A549 (cell line): Measurements from ENCODE around the gene TRAPPC1. TPM values are rescaled to one million over a fixed set of nuclear protein-coding genes. Genes with fewer than 3 reads are reported as not detected.

Experiments
- ATAC-seq, 2 experiments: fragments of 200-7000 bp in 1 of 2; fragments of >200 bp in 1 of 2; cut with Nextera tagmentation in 1 of 2; cut with Tn5 transposase in 1 of 2; 3 replicates each; pipeline versions ENCODE4 v1.8.0 to v1.9.1; 2018 to 2020; ENCODE audit warnings: mild to moderate bottlenecking in 1 of 2, moderate library complexity in 1 of 2
- CTCF ChIA-PET: fragments of 300-600 bp; sonication (Branson Sonifier 250); formaldehyde crosslinking; extraction: SDS; loops from one replicate; lab custom pipeline; 2021; ENCODE audit warnings: antibody characterized with exemption, inconsistent platforms; lab: Yijun Ruan, JAX
- POLR2A ChIA-PET: fragments of 350-600 bp; formaldehyde crosslinking; extraction: SDS; loops from one replicate; lab custom pipeline; 2021; ENCODE audit warnings: antibody characterized with exemption, inconsistent platforms; lab: Yijun Ruan, JAX
- DNase-seq, 2 experiments: peaks; one replicate each; pipeline versions ENCODE4 v3.0.0 to v3.0.0-alpha.2; 2011 to 2016; ENCODE audit warnings: low read depth in 1 of 2, low spot score in 1 of 2
- FAIRE-seq: peaks from 2 replicates; lab custom pipeline; 2011; peaks lifted over from hg19 to GRCh38; lab: Jason Lieb, UNC
- H3K27ac ChIP-seq, 2 experiments: fragments of >200 bp; sonication (Bioruptor Twin); formaldehyde crosslinking; 3 replicates each; pipeline ENCODE4 v1.5.1; 2016 to 2017
- H3K4me1 ChIP-seq: fragments of >200 bp; sonication (Bioruptor Twin); formaldehyde crosslinking; 3 replicates; pipeline ENCODE4 v1.6.1; 2016
- H3K4me2 ChIP-seq: fragments of >200 bp; sonication (Bioruptor Twin); formaldehyde crosslinking; 3 replicates; pipeline ENCODE4 v1.6.1; 2016
- H3K4me3 ChIP-seq: fragments of >200 bp; sonication (Bioruptor Twin); formaldehyde crosslinking; 3 replicates; pipeline ENCODE4 v1.5.1; 2016
- H3K9me3 ChIP-seq: fragments of >200 bp; sonication (Bioruptor Twin); formaldehyde crosslinking; 3 replicates; pipeline ENCODE4 v1.6.1; 2016
- ATOH8 ChIP-seq: fragments of 250-450 bp; sonication (Bioruptor Pico); IDR thresholded peaks from 2 replicates; pipeline ENCODE4 v1.5.0; 2020; ENCODE audit warnings: low read depth, mild to moderate bottlenecking, moderate library complexity
- BHLHE40 ChIP-seq: IDR thresholded peaks from 2 replicates; pipeline ENCODE4 v1.6.1; 2012; ENCODE audit warnings: low read depth, low read length, inconsistent platforms
- CEBPB ChIP-seq, 2 experiments: fragments of >200 bp in 1 of 2; sonication (Bioruptor Twin) in 1 of 2; formaldehyde crosslinking in 1 of 2; IDR thresholded peaks; 2 replicates each; pipeline ENCODE4 v1.6.1; 2012 to 2016
- CHD2 ChIP-seq: fragments of 150-350 bp; IDR thresholded peaks from 2 replicates; pipeline ENCODE4 v1.6.1; 2014; ENCODE audit warnings: low read length; ENCODE audit not compliant: partially characterized antibody
- E2F6 ChIP-seq: IDR thresholded peaks from 2 replicates; pipeline ENCODE4 v1.6.1; 2012; ENCODE audit warnings: low read depth, borderline replicate concordance
- ESRRA ChIP-seq: fragments of 150-350 bp; IDR thresholded peaks from 2 replicates; pipeline ENCODE4 v1.6.1; 2014; ENCODE audit warnings: mild to moderate bottlenecking, low read length, borderline replicate concordance
- GATA3 ChIP-seq: IDR thresholded peaks from 2 replicates; pipeline ENCODE4 v1.6.1; 2012; ENCODE audit warnings: borderline replicate concordance
- HEYL ChIP-seq: fragments of 250-450 bp; sonication (Bioruptor Pico); IDR thresholded peaks from 2 replicates; pipeline ENCODE4 v1.8.0; 2021; ENCODE audit warnings: mild to moderate bottlenecking, moderate library complexity
- HMGXB4 ChIP-seq: fragments of 250-450 bp; sonication (Bioruptor Pico); IDR thresholded peaks from 2 replicates; pipeline ENCODE4 v1.5.0; 2021; ENCODE audit warnings: mild to moderate bottlenecking, moderate library complexity, borderline replicate concordance
- HOXA7 ChIP-seq: fragments of 250-450 bp; sonication (Bioruptor Pico); IDR thresholded peaks from 2 replicates; pipeline ENCODE4 v1.5.0; 2020; ENCODE audit warnings: mild to moderate bottlenecking, moderate library complexity
- JUN ChIP-seq, 2 experiments: fragments of >200 bp; sonication (Bioruptor Twin); formaldehyde crosslinking; IDR thresholded peaks; 2 replicates in 1 of 2; 3 replicates in 1 of 2; pipeline ENCODE4 v1.6.1; 2016 to 2017
- JUNB ChIP-seq: fragments of >200 bp; sonication (Bioruptor Twin); formaldehyde crosslinking; IDR thresholded peaks from 2 replicates; pipeline ENCODE4 v1.6.1; 2016
- KDM1A ChIP-seq: fragments of 200-600 bp; sonication (generic); IDR thresholded peaks from 2 replicates; pipeline ENCODE4 v1.6.1; 2016; ENCODE audit warnings: low read depth, mild to moderate bottlenecking
- KDM5A ChIP-seq: fragments of 200-600 bp; sonication (generic); IDR thresholded peaks from 2 replicates; pipeline ENCODE4 v1.6.1; 2016; ENCODE audit warnings: antibody characterized with exemption, mild to moderate bottlenecking
- MAFK ChIP-seq: fragments of 450-650 bp; IDR thresholded peaks from 2 replicates; pipeline ENCODE4 v1.6.1; 2014; ENCODE audit not compliant: partially characterized antibody
- MAX ChIP-seq: IDR thresholded peaks from 2 replicates; pipeline ENCODE4 v1.6.1; 2012
- MAZ ChIP-seq: fragments of 150-350 bp; IDR thresholded peaks from 2 replicates; pipeline ENCODE4 v1.6.1; 2014; ENCODE audit warnings: antibody characterized with exemption, low read depth, low read length, borderline replicate concordance
- POLR2A ChIP-seq: IDR thresholded peaks from 2 replicates; pipeline ENCODE4 v1.6.1; 2012; ENCODE audit warnings: mild to moderate bottlenecking, low read length
- RAD21 ChIP-seq, 2 experiments: fragments of >200 bp in 1 of 2; sonication (Bioruptor Twin) in 1 of 2; formaldehyde crosslinking in 1 of 2; IDR thresholded peaks in 1 of 2; conservative IDR thresholded peaks in 1 of 2; 2 replicates in 1 of 2; 3 replicates in 1 of 2; pipeline ENCODE4 v1.6.1; 2012 to 2018; ENCODE audit warnings: inconsistent platforms in 1 of 2
- ZC3H11A ChIP-seq: fragments of 450-650 bp; IDR thresholded peaks from 2 replicates; pipeline ENCODE4 v1.6.1; 2014; ENCODE audit warnings: antibody characterized with exemption, mild to moderate bottlenecking
- ZFP36 ChIP-seq: fragments of 450-650 bp; IDR thresholded peaks from 2 replicates; pipeline ENCODE4 v1.6.1; 2014; ENCODE audit warnings: borderline replicate concordance; ENCODE audit not compliant: partially characterized antibody
- ZNF302 ChIP-seq: fragments of 250-450 bp; sonication (Bioruptor Pico); IDR thresholded peaks from 2 replicates; pipeline ENCODE4 v1.9.0; 2021; ENCODE audit warnings: inconsistent platforms, mild to moderate bottlenecking, moderate library complexity
- WGBS: methylation state at CpG from one replicate; pipeline ENCODE4 v1.1.6; 2017; ENCODE audit errors: missing lambda C conversion rate; 5-methylcytosine and 5-hydroxymethylcytosine counted together
- polyA plus RNA-seq, 4 experiments: library from polyadenylated mRNA; depleted of rRNA in 3 of 4; stranded (reverse); fragments of >200 nt; fragmentation: RNase III in 1 of 4; extraction: RNeasy Plus Mini Kit Qiagen cat#74134 plus additional on column Dnase treatment in 1 of 4; gene quantifications; 2 replicates in 3 of 4; 3 replicates in 1 of 4; pipeline ENCODE4 v1.2.3, GENCODE V29; 2011 to 2017
- TF ChIP-seq, protein P1 (sequence below): fragments of 450-650 bp; IDR thresholded peaks from 2 replicates; pipeline ENCODE4 v1.6.1; 2014; ENCODE audit warnings: antibody characterized with exemption
- TF ChIP-seq, protein P2 (sequence below): fragments of >200 bp; sonication (Bioruptor Twin); formaldehyde crosslinking; IDR thresholded peaks from 3 replicates; pipeline ENCODE4 v1.6.1; 2016
- TF ChIP-seq, protein P3 (sequence below): fragments of >200 bp; sonication (Bioruptor Twin); formaldehyde crosslinking; IDR thresholded peaks from 2 replicates; pipeline ENCODE4 v1.6.1; 2016
- TF ChIP-seq, protein P4 (sequence below): IDR thresholded peaks from 2 replicates; pipeline ENCODE4 v1.6.1; 2012

TRAPPC1 gene
- polyA plus RNA-seq, 2 of the 4 experiments (the other 2 are of a cell fraction), result 200 to 328 TPM

GRCh38 chr17:7887482-7888183, 44.1 kb downstream of the TRAPPC1 start:
- H3K4me1 ChIP-seq, result peaks cover 35% of the 10 kb centered on the region
- FAIRE-seq (peak; percentile 97), ATAC-seq (peak; percentile 70 to 89), DNase-seq (peak; percentile 96 to 98)
- H3K9me3 ChIP-seq, result no peaks in the 10 kb centered on the region
- WGBS, result under 1% methylated on average over 33 of the region's 35 CpGs
- H3K4me3 ChIP-seq, result peak overlapping the region; percentile 70
- ChIA-PET CTCF (interaction anchor here (1.9 to 2.2 kb wide), 3 partner anchors 15 to 26 kb away, joined by 6 to 9 read pairs (median 9); no protein-coding TSS in a partner anchor), POLR2A (no interaction called here)
- H3K4me2 ChIP-seq, result peak overlapping the region; percentile 92
- TF ChIP-seq RAD21 (conservative IDR thresholded peaks at IDR 0.05 in 1 of 2, IDR thresholded peaks at IDR 0.05 in 1 of 2) (0 out of 5 replicates have a peak, but pooled peaks of 1 of the 2 experiments have one; percentile 0), E2F6 (peak; percentile 42; the same call in 1 of the 2 replicates), CEBPB (IDR thresholded peaks at IDR 0.05) (peak in 1 of 2 experiments; percentile 3; a peak in 1 of 4 replicates), JUN (IDR thresholded peaks at IDR 0.05) (peak in 1 of 2 experiments; percentile 66; a peak in 2 of 5 replicates), MAX (peak; percentile 63), ESRRA (no peak), JUNB (no peak), POLR2A (peak; percentile 75), GATA3 (peak; percentile 96)
- TF ChIP-seq, protein P1, sequence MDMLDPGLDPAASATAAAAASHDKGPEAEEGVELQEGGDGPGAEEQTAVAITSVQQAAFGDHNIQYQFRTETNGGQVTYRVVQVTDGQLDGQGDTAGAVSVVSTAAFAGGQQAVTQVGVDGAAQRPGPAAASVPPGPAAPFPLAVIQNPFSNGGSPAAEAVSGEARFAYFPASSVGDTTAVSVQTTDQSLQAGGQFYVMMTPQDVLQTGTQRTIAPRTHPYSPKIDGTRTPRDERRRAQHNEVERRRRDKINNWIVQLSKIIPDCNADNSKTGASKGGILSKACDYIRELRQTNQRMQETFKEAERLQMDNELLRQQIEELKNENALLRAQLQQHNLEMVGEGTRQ, result no peak
- TF ChIP-seq, protein P2, sequence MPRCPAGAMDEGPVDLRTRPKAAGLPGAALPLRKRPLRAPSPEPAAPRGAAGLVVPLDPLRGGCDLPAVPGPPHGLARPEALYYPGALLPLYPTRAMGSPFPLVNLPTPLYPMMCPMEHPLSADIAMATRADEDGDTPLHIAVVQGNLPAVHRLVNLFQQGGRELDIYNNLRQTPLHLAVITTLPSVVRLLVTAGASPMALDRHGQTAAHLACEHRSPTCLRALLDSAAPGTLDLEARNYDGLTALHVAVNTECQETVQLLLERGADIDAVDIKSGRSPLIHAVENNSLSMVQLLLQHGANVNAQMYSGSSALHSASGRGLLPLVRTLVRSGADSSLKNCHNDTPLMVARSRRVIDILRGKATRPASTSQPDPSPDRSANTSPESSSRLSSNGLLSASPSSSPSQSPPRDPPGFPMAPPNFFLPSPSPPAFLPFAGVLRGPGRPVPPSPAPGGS, result peak; percentile 9; the same call in 1 of the 3 replicates
- TF ChIP-seq, protein P3, sequence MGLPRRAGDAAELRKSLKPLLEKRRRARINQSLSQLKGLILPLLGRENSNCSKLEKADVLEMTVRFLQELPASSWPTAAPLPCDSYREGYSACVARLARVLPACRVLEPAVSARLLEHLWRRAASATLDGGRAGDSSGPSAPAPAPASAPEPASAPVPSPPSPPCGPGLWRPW, result no peak
- H3K27ac ChIP-seq, result peak overlapping the region; percentile 98

DNA sequence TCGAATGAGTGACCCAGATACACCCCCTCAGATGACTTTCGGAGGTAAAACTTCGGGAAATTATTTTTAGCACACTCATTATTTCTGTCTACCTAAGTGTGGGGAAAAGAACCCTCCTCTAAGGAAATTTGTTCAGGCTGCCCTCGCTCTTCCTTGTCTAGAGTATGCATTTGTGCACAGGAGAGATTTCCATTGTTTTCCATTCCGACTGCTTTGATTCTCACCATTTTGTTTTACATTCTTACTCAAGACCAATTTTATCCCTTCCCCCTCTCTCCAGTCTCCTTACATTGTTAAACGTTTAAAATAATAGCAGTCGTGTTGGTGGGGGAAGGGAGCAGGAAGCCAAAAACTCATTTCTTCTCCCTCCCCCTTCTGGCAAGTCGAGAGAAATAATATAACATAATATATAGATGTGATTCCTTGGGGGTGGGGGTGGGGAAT, 44.7 kb downstream of the TRAPPC1 start:
- ChIA-PET POLR2A (no interaction called here), CTCF (interaction anchor here (1.3 to 1.4 kb wide), 2 partner anchors 14 to 26 kb away, joined by 3 to 5 read pairs; no protein-coding TSS in a partner anchor)
- peak overlapping the region; percentile 70 for H3K4me3 ChIP-seq
- H3K4me2 ChIP-seq, result peak overlapping the region; percentile 92
- no peak for FAIRE-seq
- peak overlapping the region; percentile 98 for H3K27ac ChIP-seq
- peaks cover 38% of the 10 kb centered on the region for H3K4me1 ChIP-seq
- 3% methylated on average over 8 of the region's 8 CpGs for WGBS
- TF ChIP-seq ATOH8 (0 out of 2 replicates have a peak, but pooled peaks have one; percentile 21), BHLHE40 (no peak), HMGXB4 (no peak), RAD21 (conservative IDR thresholded peaks at IDR 0.05 in 1 of 2, IDR thresholded peaks at IDR 0.05 in 1 of 2) (0 out of 5 replicates have a peak, but pooled peaks of 1 of the 2 experiments have one; percentile 2), MAFK (no peak), ZNF302 (CRISPR knock-in tag) (no peak), CHD2 (peak; percentile 75), JUNB (no peak), MAZ (no peak), HOXA7 (CRISPR knock-in tag) (0 out of 2 replicates have a peak, but pooled peaks have one; percentile 83), HEYL (CRISPR knock-in tag) (no peak), ZC3H11A (no peak), KDM5A (no peak), ZFP36 (no peak), KDM1A (no peak)
- TF ChIP-seq, protein P4, sequence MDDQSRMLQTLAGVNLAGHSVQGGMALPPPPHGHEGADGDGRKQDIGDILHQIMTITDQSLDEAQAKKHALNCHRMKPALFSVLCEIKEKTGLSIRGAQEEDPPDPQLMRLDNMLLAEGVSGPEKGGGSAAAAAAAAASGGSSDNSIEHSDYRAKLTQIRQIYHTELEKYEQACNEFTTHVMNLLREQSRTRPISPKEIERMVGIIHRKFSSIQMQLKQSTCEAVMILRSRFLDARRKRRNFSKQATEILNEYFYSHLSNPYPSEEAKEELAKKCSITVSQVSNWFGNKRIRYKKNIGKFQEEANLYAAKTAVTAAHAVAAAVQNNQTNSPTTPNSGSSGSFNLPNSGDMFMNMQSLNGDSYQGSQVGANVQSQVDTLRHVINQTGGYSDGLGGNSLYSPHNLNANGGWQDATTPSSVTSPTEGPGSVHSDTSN, result no peak
- no peaks in the 10 kb centered on the region for H3K9me3 ChIP-seq
- no peak for DNase-seq
- peak; percentile 4 to 14; a peak in 5 of 6 replicates for ATAC-seq
